K562 (cell line): ENCODE measurements around the gene MLLT6. TPM values are rescaled to one million over a fixed set of nuclear protein-coding genes. Genes with fewer than 3 reads are reported as not detected.
A peak's percentile ranks its signal among the peaks of the same experiment; 100 is the strongest.

Source experiments
- ARID2 ChIP-seq: fragments of 450-650 bp; IDR thresholded peaks from 2 replicates; pipeline ENCODE4 v1.6.1; 2017; ENCODE audit warnings: antibody characterized with exemption, mild to moderate bottlenecking
- BCOR ChIP-seq: fragments of 450-650 bp; IDR thresholded peaks from 2 replicates; pipeline ENCODE4 v1.6.1; 2016
- BDP1 ChIP-seq: IDR thresholded peaks from 3 replicates; pipeline ENCODE4 v1.6.1; 2011; ENCODE audit not compliant: insufficient read length, insufficient read depth
- CBX2 ChIP-seq: fragments of 200-600 bp; sonication (generic); IDR thresholded peaks from one replicate; pipeline ENCODE4 v1.6.1; 2012; ENCODE audit warnings: mild to moderate bottlenecking, low read length, inconsistent platforms; ENCODE audit not compliant: insufficient read depth, poor library complexity, severe bottlenecking
- EGR1 ChIP-seq: fragments of 450-650 bp; conservative IDR thresholded peaks from 2 replicates; pipeline ENCODE4 v1.6.1; 2017; ENCODE audit warnings: mild to moderate bottlenecking
- ETV6 ChIP-seq, 3 experiments: fragments of 150-350 bp in 1 of 3; sonication (generic) in 1 of 3; formaldehyde crosslinking in 1 of 3; IDR thresholded peaks; 2 replicates each; pipeline versions ENCODE4 v1.6.1 to v1.8.0; 2014 to 2022; ENCODE audit warnings: borderline replicate concordance in 2 of 3, low read depth in 2 of 3, antibody characterized with exemption in 1 of 3, low read length in 1 of 3, mild to moderate bottlenecking in 1 of 3, missing genetic modification reagents in 1 of 3
- HNRNPLL ChIP-seq: fragments of 200-400 bp; formaldehyde crosslinking; IDR thresholded peaks from 2 replicates; pipeline ENCODE4 v1.6.1; 2017; ENCODE audit warnings: low read length, low read depth, mild to moderate bottlenecking; ENCODE audit not compliant: poor library complexity, severe bottlenecking
- HOXB6 ChIP-seq: fragments of 250-450 bp; sonication (Bioruptor Pico); IDR thresholded peaks from 2 replicates; pipeline ENCODE4 v1.5.1; 2022; ENCODE audit warnings: mild to moderate bottlenecking, borderline replicate concordance
- KAT2B ChIP-seq: IDR thresholded peaks from one replicate; pipeline ENCODE4 v1.6.1; 2012; ENCODE audit warnings: low read depth, mild to moderate bottlenecking, control low read depth, inconsistent platforms, low read length, moderate library complexity
- KHSRP ChIP-seq: fragments of 450-650 bp; IDR thresholded peaks from 2 replicates; pipeline ENCODE4 v1.6.1; 2017
- LEF1 ChIP-seq: fragments of 450-650 bp; IDR thresholded peaks from 2 replicates; pipeline ENCODE4 v1.6.1; 2016; ENCODE audit warnings: mild to moderate bottlenecking
- MAFF ChIP-seq: IDR thresholded peaks from 2 replicates; pipeline ENCODE4 v1.6.1; 2012; ENCODE audit warnings: low read length, improper control_type of control experiment
- MYBL2 ChIP-seq, 2 experiments: fragments of 450-650 bp in 1 of 2; sonication (generic) in 1 of 2; formaldehyde crosslinking in 1 of 2; IDR thresholded peaks; 2 replicates each; pipeline versions ENCODE4 v1.6.1 to v1.8.1; 2017 to 2022; ENCODE audit warnings: borderline replicate concordance in 1 of 2, inconsistent platforms in 1 of 2, low read depth in 1 of 2, mild to moderate bottlenecking in 1 of 2, missing genetic modification reagents in 1 of 2, moderate library complexity in 1 of 2
- SIN3A ChIP-seq, 2 experiments: fragments of 150-350 bp in 1 of 2; IDR thresholded peaks; 2 replicates each; pipeline ENCODE4 v1.6.1; 2011 to 2016; ENCODE audit warnings: borderline replicate concordance in 2 of 2, low read depth in 2 of 2, low read length in 2 of 2, mild to moderate bottlenecking in 2 of 2, moderate library complexity in 2 of 2; ENCODE audit not compliant: control insufficient read depth in 1 of 2
- SIX5 ChIP-seq, 2 experiments: IDR thresholded peaks; 2 replicates each; pipeline ENCODE4 v1.6.1; 2011; ENCODE audit warnings: low read length in 2 of 2, borderline replicate concordance in 1 of 2, low read depth in 1 of 2, mild to moderate bottlenecking in 1 of 2, moderate library complexity in 1 of 2; ENCODE audit not compliant: insufficient read depth in 1 of 2
- ZBTB1 ChIP-seq: sonication (generic); formaldehyde crosslinking; IDR thresholded peaks from 2 replicates; pipeline ENCODE4 v1.8.1; 2023; ENCODE audit warnings: missing genetic modification reagents, low read depth, mild to moderate bottlenecking, borderline replicate concordance
- ZNF133 ChIP-seq: fragments of 250-450 bp; sonication (Bioruptor Pico); IDR thresholded peaks from 2 replicates; pipeline ENCODE4 v1.4.0; 2020; ENCODE audit warnings: mild to moderate bottlenecking
- ZNF77 ChIP-seq: fragments of 250-450 bp; sonication (Bioruptor Pico); IDR thresholded peaks from 2 replicates; pipeline ENCODE4 v1.5.0; 2020
- polyA plus RNA-seq, 8 experiments: library from polyadenylated mRNA; depleted of rRNA in 4 of 8; stranded (reverse) in 5 of 8; unstranded in 3 of 8; fragments of >200 nt; fragmentation: Nextera tagmentation in 2 of 8; fragmentation: Illumina TruSeq in 1 of 8; extraction: Ambion mirVana in 2 of 8; extraction: Trizol in 1 of 8; gene quantifications; 2 replicates each; pipeline versions ENCODE4 v1.2.1 to v1.2.3, GENCODE V29; 2011 to 2014; ENCODE audit warnings: inconsistent platforms in 1 of 8, missing spikeins in 1 of 8
- total RNA-seq, 7 experiments: library from RNA; depleted of rRNA in 6 of 7; stranded (reverse); fragments of >200 nt in 6 of 7; fragmentation: Illumina TruSeq in 2 of 7; extraction: Trizol in 2 of 7; gene quantifications; 2 replicates each; pipeline versions ENCODE4 v1.2.1 to v1.2.3, GENCODE V29; 2011 to 2021; ENCODE audit warnings: low replicate concordance in 1 of 7
- TF ChIP-seq, protein P1 (sequence below): fragments of 450-650 bp; formaldehyde crosslinking; IDR thresholded peaks from 2 replicates; pipeline ENCODE4 v1.4.0; 2020; ENCODE audit warnings: mild to moderate bottlenecking
- TF ChIP-seq, protein P2 (sequence below): fragments of 450-650 bp; formaldehyde crosslinking; IDR thresholded peaks from 2 replicates; pipeline ENCODE4 v1.4.0; 2022; ENCODE audit warnings: mild to moderate bottlenecking, moderate library complexity
- TF ChIP-seq, protein P3 (sequence below): fragments of 250-450 bp; sonication (Bioruptor Pico); IDR thresholded peaks from 2 replicates; pipeline ENCODE4 v1.8.0; 2022; ENCODE audit warnings: inconsistent platforms
- TF ChIP-seq, protein P4 (sequence below): IDR thresholded peaks from 2 replicates; pipeline ENCODE4 v1.6.1; 2011; ENCODE audit not compliant: insufficient read length; ENCODE audit errors: extremely low read depth

The MLLT6 gene
- total and polyA plus RNA-seq, 9 of the 15 experiments (the other 6 are each of a cell fraction or from before 2014, with no cell fraction given) = 3.1 to 71.7 (median 30.0) TPM

DNA sequence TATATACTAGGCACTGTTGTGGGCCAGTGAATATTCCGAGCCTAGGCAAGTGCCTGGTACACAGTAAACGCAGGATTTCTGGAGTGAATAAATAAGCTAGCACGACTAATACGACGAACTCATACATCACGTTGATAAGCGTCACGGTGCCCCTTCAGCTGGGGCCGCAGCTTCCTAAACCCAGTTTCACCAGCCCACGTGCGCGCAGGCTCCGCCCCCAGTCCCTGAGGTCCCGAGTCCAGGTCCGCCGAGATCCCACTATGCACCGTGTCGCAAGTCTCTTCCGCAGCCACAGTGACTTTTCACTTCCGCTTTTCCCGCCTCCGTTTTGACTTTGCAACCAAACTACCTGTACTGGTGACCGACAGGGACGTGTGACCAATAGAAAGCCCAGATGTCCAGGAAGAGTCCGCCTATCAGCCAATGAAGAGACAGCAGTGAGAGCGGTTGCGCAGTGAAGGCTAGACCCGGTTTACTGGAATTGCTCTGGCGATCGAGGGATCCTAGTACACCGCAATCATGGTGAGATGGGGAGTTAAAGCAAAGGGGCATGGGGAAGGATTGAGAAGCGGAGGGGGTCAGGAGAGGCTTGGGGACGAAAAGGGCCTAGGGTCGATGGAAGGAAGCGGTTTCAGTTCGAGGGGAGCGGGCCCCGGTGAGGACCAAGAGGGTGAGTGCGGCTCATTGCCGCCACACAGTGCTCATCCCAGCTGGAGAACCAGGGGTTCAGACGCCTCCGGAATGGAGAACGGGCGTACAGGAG is 47.4 kb downstream of the MLLT6 start, which contains the start of gene PSMB3 (continued):
- TF ChIP-seq, protein P1, sequence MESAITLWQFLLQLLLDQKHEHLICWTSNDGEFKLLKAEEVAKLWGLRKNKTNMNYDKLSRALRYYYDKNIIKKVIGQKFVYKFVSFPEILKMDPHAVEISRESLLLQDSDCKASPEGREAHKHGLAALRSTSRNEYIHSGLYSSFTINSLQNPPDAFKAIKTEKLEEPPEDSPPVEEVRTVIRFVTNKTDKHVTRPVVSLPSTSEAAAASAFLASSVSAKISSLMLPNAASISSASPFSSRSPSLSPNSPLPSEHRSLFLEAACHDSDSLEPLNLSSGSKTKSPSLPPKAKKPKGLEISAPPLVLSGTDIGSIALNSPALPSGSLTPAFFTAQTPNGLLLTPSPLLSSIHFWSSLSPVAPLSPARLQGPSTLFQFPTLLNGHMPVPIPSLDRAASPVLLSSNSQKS = no peak; the same call in 1 of the 2 replicates
- TF ChIP-seq BDP1 (no peak), ZNF77 (CRISPR knock-in tag) (no peak), ETV6 (IDR thresholded peaks at IDR 0.05; ENCODE audit: borderline replicate concordance in 1 of 2, low read depth in 2 of 2, low read length in 1 of 2) (no peak; a peak in 1 of 4 replicates), ETV6 (CRISPR knock-in tag; IDR thresholded peaks at IDR 0.05; ENCODE audit: borderline replicate concordance) (no peak), KAT2B (no peak), KHSRP (no peak), MAFF (0 out of 2 replicates have a peak, but pooled peaks have one; percentile 14), HOXB6 (CRISPR knock-in tag) (no peak), EGR1 (peak; percentile 88), SIN3A (IDR thresholded peaks at IDR 0.05; ENCODE audit: borderline replicate concordance in 2 of 2, control insufficient read depth in 1 of 2, low read depth in 2 of 2, low read length in 2 of 2) (peak; percentile 69 to 97; a peak in 2 of 4 replicates), LEF1 (no peak), ARID2 (no peak), CBX2 (no peak), ZBTB1 (CRISPR knock-in tag) (no peak), ZNF133 (CRISPR knock-in tag) (0 out of 2 replicates have a peak, but pooled peaks have one; percentile 19), HNRNPLL (peak; percentile 58), MYBL2 (IDR thresholded peaks at IDR 0.05; ENCODE audit: low read depth) (no peak; the same call in 1 of the 2 replicates), MYBL2 (CRISPR knock-in tag; IDR thresholded peaks at IDR 0.05; ENCODE audit: borderline replicate concordance) (no peak), BCOR (0 out of 2 replicates have a peak, but pooled peaks have one; percentile 0), SIX5 (IDR thresholded peaks at IDR 0.05; ENCODE audit: borderline replicate concordance in 1 of 2, insufficient read depth in 1 of 2, low read depth in 1 of 2, low read length in 2 of 2) (no peak)
- TF ChIP-seq, protein P2, sequence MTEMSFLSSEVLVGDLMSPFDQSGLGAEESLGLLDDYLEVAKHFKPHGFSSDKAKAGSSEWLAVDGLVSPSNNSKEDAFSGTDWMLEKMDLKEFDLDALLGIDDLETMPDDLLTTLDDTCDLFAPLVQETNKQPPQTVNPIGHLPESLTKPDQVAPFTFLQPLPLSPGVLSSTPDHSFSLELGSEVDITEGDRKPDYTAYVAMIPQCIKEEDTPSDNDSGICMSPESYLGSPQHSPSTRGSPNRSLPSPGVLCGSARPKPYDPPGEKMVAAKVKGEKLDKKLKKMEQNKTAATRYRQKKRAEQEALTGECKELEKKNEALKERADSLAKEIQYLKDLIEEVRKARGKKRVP (CRISPR knock-in tag) = no peak
- TF ChIP-seq, protein P3, sequence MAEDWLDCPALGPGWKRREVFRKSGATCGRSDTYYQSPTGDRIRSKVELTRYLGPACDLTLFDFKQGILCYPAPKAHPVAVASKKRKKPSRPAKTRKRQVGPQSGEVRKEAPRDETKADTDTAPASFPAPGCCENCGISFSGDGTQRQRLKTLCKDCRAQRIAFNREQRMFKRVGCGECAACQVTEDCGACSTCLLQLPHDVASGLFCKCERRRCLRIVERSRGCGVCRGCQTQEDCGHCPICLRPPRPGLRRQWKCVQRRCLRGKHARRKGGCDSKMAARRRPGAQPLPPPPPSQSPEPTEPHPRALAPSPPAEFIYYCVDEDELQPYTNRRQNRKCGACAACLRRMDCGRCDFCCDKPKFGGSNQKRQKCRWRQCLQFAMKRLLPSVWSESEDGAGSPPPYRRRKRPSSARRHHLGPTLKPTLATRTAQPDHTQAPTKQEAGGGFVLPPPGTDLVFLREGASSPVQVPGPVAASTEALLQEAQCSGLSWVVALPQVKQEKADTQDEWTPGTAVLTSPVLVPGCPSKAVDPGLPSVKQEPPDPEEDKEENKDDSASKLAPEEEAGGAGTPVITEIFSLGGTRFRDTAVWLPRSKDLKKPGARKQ (CRISPR knock-in tag) = no peak
- TF ChIP-seq, protein P4, sequence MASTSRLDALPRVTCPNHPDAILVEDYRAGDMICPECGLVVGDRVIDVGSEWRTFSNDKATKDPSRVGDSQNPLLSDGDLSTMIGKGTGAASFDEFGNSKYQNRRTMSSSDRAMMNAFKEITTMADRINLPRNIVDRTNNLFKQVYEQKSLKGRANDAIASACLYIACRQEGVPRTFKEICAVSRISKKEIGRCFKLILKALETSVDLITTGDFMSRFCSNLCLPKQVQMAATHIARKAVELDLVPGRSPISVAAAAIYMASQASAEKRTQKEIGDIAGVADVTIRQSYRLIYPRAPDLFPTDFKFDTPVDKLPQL = no peak
